Measurements from ENCODE around the gene USP44.

USP44 gene

DNA sequence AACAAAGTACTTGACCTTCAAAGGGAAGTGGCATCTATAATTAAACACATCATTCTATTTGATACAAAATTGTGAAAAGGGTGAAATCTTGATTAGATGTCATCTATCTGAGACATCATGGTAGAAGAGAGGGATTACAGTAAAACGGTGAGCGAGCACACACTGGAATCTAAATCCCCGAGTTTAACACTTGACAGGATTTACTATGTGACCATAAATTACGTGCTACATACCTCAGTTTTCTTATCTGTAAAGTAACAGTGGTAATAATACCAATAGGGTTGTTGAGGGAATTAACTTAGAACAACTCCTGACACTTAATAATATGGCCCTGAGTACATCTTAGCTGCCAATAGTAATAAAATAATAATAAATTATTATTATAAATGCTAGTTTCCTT is 13.3 kb downstream of the USP44 start:
- Mint-ChIP-seq H3K4me1 (peaks cover 8% of the 10 kb centered on the region), H3K27me3 (no peaks in the 10 kb centered on the region), H3K9me3 (no peaks in the 10 kb centered on the region), H3K4me3 (no peak overlapping the region), H3K27ac (no peak overlapping the region)
- DNase-seq: no peak
- no peak for ATAC-seq

- no peak for DNase-seq
Measured at GRCh38 chr12:95533985-95534384, 17.3 kb downstream of the USP44 start.

DNA sequence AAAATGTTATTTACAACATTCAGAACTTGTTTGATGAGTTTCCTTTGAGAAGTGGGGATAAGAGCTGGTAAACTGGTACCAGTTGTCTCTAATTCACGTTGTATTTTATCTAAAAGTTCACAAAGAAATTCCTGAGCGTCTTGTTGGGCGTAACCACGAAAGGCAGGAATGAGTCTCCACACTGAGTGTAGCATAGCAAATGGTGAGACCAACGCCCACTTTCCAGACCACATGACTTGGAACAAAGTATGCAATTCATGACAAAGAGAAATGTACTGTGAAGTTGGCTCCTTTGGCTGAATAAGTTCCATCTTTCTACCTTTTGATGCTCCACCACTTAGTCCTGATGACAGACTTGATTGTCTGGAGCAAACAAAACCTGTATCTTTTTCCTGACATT is 18.4 kb downstream of the USP44 start:
- Mint-ChIP-seq H3K4me1 (peaks cover 23% of the 10 kb centered on the region), H3K9me3 (no peaks in the 10 kb centered on the region), H3K4me3 (no peak overlapping the region), H3K27me3 (no peaks in the 10 kb centered on the region), H3K27ac (no peak overlapping the region)
- no peak for DNase-seq
- no peak for ATAC-seq

More at GRCh38 chr12:95533985-95534384, 17.3 kb downstream of the USP44 start:
- no peaks in the 10 kb centered on the region for H3K9me3 Mint-ChIP-seq
- H3K27me3 Mint-ChIP-seq: no peaks in the 10 kb centered on the region
- H3K4me1 Mint-ChIP-seq: peaks cover 17% of the 10 kb centered on the region
- H3K4me3 Mint-ChIP-seq: no peak overlapping the region
- ATAC-seq: no peak
- H3K27ac Mint-ChIP-seq: no peak overlapping the region

GRCh38 chr12:95529693-95530225 is 21.5 kb downstream of the USP44 start:
- Mint-ChIP-seq H3K4me3 (no peak overlapping the region), H3K27me3 (no peaks in the 10 kb centered on the region), H3K9me3 (no peaks in the 10 kb centered on the region), H3K4me1 (peaks cover 23% of the 10 kb centered on the region), H3K27ac (no peak overlapping the region)
- DNase-seq (no peak), ATAC-seq (no peak)

GRCh38 chr12:95528431-95528830 is 22.8 kb downstream of the USP44 start:
- ATAC-seq: no peak
- Mint-ChIP-seq H3K27ac (no peak overlapping the region), H3K4me3 (no peak overlapping the region), H3K9me3 (no peaks in the 10 kb centered on the region), H3K27me3 (no peaks in the 10 kb centered on the region), H3K4me1 (peaks cover 23% of the 10 kb centered on the region)
- DNase-seq: no peak

DNA sequence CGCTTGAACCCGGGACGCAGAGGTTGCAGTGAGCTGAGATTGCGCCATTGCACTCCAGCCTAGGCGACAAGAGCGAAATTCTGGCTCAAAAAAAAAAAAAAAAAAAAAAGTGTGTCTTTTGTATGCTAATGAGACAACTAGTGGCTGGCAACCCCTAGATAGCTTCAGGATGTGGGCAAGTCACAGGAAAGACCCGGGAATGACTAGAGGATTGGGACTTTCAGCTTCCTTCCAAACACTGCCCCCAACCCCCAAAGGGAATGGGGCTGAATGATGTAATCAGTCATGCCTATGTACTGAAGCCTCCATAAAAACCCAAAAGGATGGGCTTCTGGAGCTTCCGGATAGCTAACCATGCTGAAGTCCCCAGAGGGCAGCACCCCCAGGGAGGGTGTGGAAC is 28.6 kb downstream of the USP44 start:
- Mint-ChIP-seq H3K9me3 (no peaks in the 10 kb centered on the region), H3K27ac (no peak overlapping the region), H3K27me3 (no peaks in the 10 kb centered on the region), H3K4me1 (no peaks in the 10 kb centered on the region), H3K4me3 (no peak overlapping the region)
- no peak for ATAC-seq
- no peak for DNase-seq

DNA sequence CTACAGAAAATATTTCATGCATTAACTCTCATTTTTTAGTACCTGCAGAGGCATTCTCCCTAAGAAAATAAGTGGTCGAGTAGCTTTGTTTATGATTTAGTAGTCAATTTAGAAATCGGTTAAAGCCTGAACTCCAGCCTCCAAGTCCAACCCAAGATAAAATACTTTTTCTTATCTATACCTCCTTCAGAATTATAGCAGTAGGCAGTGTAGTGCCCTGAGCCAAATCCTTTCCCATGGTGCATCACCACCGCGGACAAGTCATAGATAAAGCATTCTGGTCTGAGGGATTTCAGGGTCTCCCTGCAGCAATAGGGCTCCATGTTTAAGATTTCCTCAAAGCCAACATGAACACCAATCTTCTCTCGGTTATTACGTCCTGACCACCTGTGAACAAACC is 30.5 kb downstream of the USP44 start:
- Mint-ChIP-seq H3K9me3 (no peaks in the 10 kb centered on the region), H3K4me3 (no peak overlapping the region), H3K27me3 (no peaks in the 10 kb centered on the region), H3K4me1 (no peaks in the 10 kb centered on the region), H3K27ac (no peak overlapping the region)
- ATAC-seq (no peak), DNase-seq (no peak)

DNA sequence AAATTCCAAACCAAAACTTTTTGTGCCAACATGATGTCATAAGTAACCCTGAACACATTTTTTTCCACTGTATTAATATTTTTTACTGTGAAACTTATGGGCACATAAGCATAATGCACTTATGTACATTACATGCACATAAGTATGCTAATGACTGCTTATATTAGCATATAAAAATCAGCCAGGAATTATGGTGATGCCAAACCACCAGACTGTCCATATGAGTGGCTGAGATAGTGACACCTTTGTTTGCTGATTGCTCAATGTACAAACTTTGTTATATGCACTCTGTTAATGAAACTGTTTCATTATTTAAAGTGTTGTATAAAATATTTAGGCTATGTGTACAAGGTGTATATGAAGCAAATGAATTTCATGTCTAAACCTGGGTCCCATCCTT is 32.3 kb downstream of the USP44 start:
- no peak overlapping the region for H3K27ac Mint-ChIP-seq
- H3K4me1 Mint-ChIP-seq: no peaks in the 10 kb centered on the region
- no peak for DNase-seq
- no peak for ATAC-seq
- H3K4me3 Mint-ChIP-seq: no peak overlapping the region
- H3K9me3 Mint-ChIP-seq: no peaks in the 10 kb centered on the region
- no peaks in the 10 kb centered on the region for H3K27me3 Mint-ChIP-seq

DNA sequence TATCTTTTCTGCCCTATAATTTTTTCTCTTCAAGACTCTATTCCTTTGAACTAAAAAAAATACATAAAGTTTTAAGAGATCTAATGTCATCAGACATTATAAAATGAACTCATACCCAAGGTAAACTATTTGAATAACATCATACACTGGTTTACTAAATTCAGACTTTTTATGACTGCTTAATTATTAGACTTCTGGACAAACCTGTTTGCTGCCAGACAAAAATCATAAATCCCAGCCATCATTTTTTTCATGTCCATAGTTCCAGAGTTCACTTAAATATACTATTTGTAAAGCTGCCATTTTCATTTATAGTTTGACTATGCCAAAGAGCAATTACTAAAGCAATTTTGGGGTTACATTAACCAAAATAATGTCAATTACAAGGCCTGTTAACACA is 34.0 kb downstream of the USP44 start:
- no peaks in the 10 kb centered on the region for H3K27me3 Mint-ChIP-seq
- no peaks in the 10 kb centered on the region for H3K4me1 Mint-ChIP-seq
- ATAC-seq (no peak), DNase-seq (no peak)
- H3K9me3 Mint-ChIP-seq: no peaks in the 10 kb centered on the region
- no peak overlapping the region for H3K4me3 Mint-ChIP-seq
- H3K27ac Mint-ChIP-seq: peak overlapping the region in 1 of 2 donors; percentile 7

- no peaks in the 10 kb centered on the region for H3K27me3 Mint-ChIP-seq
- ATAC-seq: no peak
- H3K9me3 Mint-ChIP-seq: no peaks in the 10 kb centered on the region
- no peak overlapping the region for H3K27ac Mint-ChIP-seq
- DNase-seq: no peak
- no peaks in the 10 kb centered on the region for H3K4me1 Mint-ChIP-seq
- no peak overlapping the region for H3K4me3 Mint-ChIP-seq
Measured at GRCh38 chr12:95516757-95517156, 34.5 kb downstream of the USP44 start.

DNA sequence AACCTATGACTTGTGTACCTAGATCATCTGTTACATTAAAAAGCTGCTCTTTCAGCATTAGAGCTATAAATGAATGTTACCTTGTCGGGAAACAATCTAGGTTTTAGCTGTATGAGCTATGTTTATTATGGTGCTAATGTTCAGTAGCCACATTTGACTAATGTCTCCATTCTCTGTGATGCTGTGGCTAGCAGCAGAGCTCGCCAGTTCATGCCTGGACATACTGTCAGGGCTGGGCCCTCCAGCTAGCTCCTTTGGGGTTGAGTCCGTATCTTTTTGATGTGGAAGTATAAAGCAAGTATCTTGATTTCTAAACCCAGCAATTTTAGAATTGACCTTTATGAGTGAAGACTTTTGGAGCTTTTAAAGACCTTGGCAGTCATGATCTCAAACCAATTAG is 36.1 kb downstream of the USP44 start:
- no peak overlapping the region for H3K27ac Mint-ChIP-seq
- H3K9me3 Mint-ChIP-seq: no peaks in the 10 kb centered on the region
- no peak overlapping the region for H3K4me3 Mint-ChIP-seq
- no peaks in the 10 kb centered on the region for H3K27me3 Mint-ChIP-seq
- ATAC-seq: no peak
- no peak for DNase-seq
- no peaks in the 10 kb centered on the region for H3K4me1 Mint-ChIP-seq

- no peaks in the 10 kb centered on the region for H3K27me3 Mint-ChIP-seq
- no peaks in the 10 kb centered on the region for H3K4me1 Mint-ChIP-seq
- ATAC-seq (no peak), DNase-seq (no peak)
- no peak overlapping the region for H3K27ac Mint-ChIP-seq
- H3K4me3 Mint-ChIP-seq: no peak overlapping the region
- H3K9me3 Mint-ChIP-seq: no peaks in the 10 kb centered on the region
Measured at GRCh38 chr12:95513599-95513998, 37.7 kb downstream of the USP44 start.

- Mint-ChIP-seq H3K4me1 (no peaks in the 10 kb centered on the region), H3K4me3 (no peak overlapping the region), H3K27ac (no peak overlapping the region), H3K9me3 (no peaks in the 10 kb centered on the region), H3K27me3 (no peaks in the 10 kb centered on the region)
- ATAC-seq: no peak
- no peak for DNase-seq
Measured at GRCh38 chr12:95511977-95512376, 39.3 kb downstream of the USP44 start.

DNA sequence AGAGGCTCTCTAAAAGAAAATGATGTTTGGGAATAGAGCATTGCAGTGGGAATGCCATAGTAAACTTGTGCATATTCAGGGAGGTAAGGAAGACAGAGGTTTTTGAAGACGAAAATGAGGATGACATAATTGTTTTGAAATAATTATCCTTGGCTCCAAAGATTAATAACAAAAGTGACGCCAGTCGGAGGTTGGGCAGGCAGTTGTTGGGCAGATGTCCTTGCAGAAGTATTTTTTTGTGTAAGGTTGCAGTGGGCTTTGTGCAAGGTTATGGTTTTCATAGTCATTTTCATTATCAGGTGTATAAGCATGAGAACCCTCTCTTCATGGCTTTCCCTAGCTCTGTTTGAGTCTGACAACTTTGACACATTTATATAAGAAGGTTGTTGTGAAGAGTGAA is 42.0 kb downstream of the USP44 start:
- no peak overlapping the region for H3K27ac Mint-ChIP-seq
- no peak for ATAC-seq
- no peaks in the 10 kb centered on the region for H3K9me3 Mint-ChIP-seq
- no peak for DNase-seq
- no peaks in the 10 kb centered on the region for H3K4me1 Mint-ChIP-seq
- H3K27me3 Mint-ChIP-seq: no peaks in the 10 kb centered on the region
- no peak overlapping the region for H3K4me3 Mint-ChIP-seq

- H3K4me3 Mint-ChIP-seq: no peak overlapping the region
- H3K27me3 Mint-ChIP-seq: no peaks in the 10 kb centered on the region
- H3K27ac Mint-ChIP-seq: peak overlapping the region; percentile 24 to 84
- no peaks in the 10 kb centered on the region for H3K9me3 Mint-ChIP-seq
- H3K4me1 Mint-ChIP-seq: peaks cover 12% of the 10 kb centered on the region
- no peak for ATAC-seq
- no peak for DNase-seq
Measured at GRCh38 chr12:95506707-95507523, 44.4 kb downstream of the USP44 start.

DNA sequence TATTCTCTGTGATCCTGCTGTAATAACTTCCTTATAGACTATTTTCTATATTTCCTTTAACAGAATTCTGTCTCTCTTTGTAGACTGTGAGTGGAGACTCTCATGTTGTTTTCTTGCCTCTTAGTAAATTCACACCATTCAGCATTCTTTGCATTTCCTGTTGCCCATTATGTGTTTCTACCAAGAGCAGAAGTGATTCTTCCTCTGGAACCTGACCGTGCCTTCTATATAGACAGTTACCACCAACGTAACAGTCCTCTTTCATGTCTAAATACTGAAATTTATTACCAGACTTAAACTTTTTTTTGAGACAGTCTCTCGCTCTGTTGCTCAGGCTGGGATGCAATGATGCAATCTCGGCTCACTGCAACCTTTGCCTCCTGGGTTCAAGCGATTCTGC is 46.2 kb downstream of the USP44 start:
- no peak for DNase-seq
- Mint-ChIP-seq H3K4me3 (no peak overlapping the region), H3K27ac (peak overlapping the region; percentile 51 to 69), H3K27me3 (no peaks in the 10 kb centered on the region), H3K9me3 (no peaks in the 10 kb centered on the region), H3K4me1 (peaks cover 19% of the 10 kb centered on the region)
- ATAC-seq: no peak

DNA sequence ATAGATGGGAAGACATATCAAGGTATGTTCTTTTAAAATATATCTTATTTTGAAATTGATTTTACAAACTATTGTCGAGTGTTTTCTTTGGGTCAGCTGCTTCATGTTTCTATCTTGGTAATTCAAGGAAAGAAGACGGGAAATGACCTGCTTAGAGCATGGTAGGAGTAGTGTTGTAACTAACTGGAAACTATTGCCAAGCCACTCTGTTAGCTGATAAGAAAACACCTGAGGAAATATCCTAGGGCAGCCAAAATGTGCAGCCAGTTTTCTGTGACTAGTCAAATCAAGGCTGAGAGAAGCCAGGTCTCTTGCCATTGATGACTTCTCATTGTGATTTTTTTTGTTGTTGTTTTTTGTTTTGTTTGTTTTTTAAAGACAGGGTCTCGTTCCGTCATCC is 47.1 kb downstream of the USP44 start:
- DNase-seq (no peak), ATAC-seq (no peak)
- Mint-ChIP-seq H3K27me3 (no peaks in the 10 kb centered on the region), H3K4me1 (peaks cover 26% of the 10 kb centered on the region), H3K9me3 (no peaks in the 10 kb centered on the region), H3K4me3 (no peak overlapping the region), H3K27ac (no peak overlapping the region)
